GM18520 (cell line): ENCODE data around the gene PLCD3.
A peak's percentile ranks its signal among the peaks of the same experiment; 100 is the strongest.
"Not testable (repeated sequence)": the region's sequence is repeated elsewhere in the genome, so short reads cannot be mapped to it uniquely, and the experiment has no call there.

Source experiments
- ATAC-seq: cut with Tn5 transposase; IDR thresholded peaks from one replicate; pipeline ENCODE4 v1.9.1; 2021; ENCODE audit not compliant: unreplicated experiment

PLCD3 gene

GRCh38 chr17:45135978-45136791, 3.9 kb upstream of the PLCD3 start:
- ATAC-seq, result no peak

GRCh38 chr17:45135192-45135977, 3.1 kb upstream of the PLCD3 start, which contains the start of gene ACBD4:
Gene ACBD4 (plus strand): TSS chr17:45135687. CDS start chr17:45136145, 458 bp downstream.
- ATAC-seq, result peak; percentile 80

GRCh38 chr17:45132572-45133463, 503 bp upstream of the PLCD3 start:
- ATAC-seq, result no peak

- ATAC-seq, result no peak
These were observed 547 bp downstream of the PLCD3 start for GRCh38 chr17:45131616-45132319.

- ATAC-seq, result no peak
These were observed 1.4 kb downstream of the PLCD3 start for GRCh38 chr17:45130681-45131615.

GRCh38 chr17:45129940-45130680, 2.2 kb downstream of the PLCD3 start:
- ATAC-seq, result no peak

GRCh38 chr17:45129426-45129939, 2.8 kb downstream of the PLCD3 start:
- no peak for ATAC-seq

GRCh38 chr17:45128989-45129388, 3.3 kb downstream of the PLCD3 start:
- no peak for ATAC-seq

- no peak for ATAC-seq
These were observed 4.0 kb downstream of the PLCD3 start for GRCh38 chr17:45128331-45128730.

GRCh38 chr17:45127548-45128300, 4.6 kb downstream of the PLCD3 start:
- no peak for ATAC-seq

- no peak for ATAC-seq
These were observed 5.1 kb downstream of the PLCD3 start for GRCh38 chr17:45127207-45127547.

GRCh38 chr17:45125509-45125908, 6.8 kb downstream of the PLCD3 start:
- ATAC-seq, result no peak

GRCh38 chr17:45124797-45125122, 7.6 kb downstream of the PLCD3 start:
- not testable (repeated sequence) for ATAC-seq

- ATAC-seq, result no peak
These were observed 8.2 kb downstream of the PLCD3 start for GRCh38 chr17:45123930-45124796.

GRCh38 chr17:45123076-45123770, 9.1 kb downstream of the PLCD3 start:
- no peak for ATAC-seq

- no peak for ATAC-seq
These were observed 11.3 kb downstream of the PLCD3 start for GRCh38 chr17:45121055-45121454.
